Gastrocnemius medialis (tissue), 4 donors: Measurements from ENCODE around the gene SOX30.

Experiments used
- CTCF ChIP-seq, 5 experiments: fragments of 450-650 bp in 3 of 5; fragments of 200-600 bp in 2 of 5; sonication (generic) in 2 of 5; IDR thresholded peaks in 4 of 5; conservative IDR thresholded peaks in 1 of 5; 1 replicate in 4 of 5; 2 replicates in 1 of 5; pipeline ENCODE4 v1.5.1; 2016 to 2019; ENCODE audit warnings: antibody characterized with exemption in 5 of 5, mild to moderate bottlenecking in 3 of 5, moderate library complexity in 3 of 5
- POLR2A ChIP-seq, 2 donors: fragments of 450-650 bp; IDR thresholded peaks; one replicate each; pipeline ENCODE4 v1.6.1; 2017; ENCODE audit warnings: antibody characterized with exemption in 2 of 2, mild to moderate bottlenecking in 2 of 2, moderate library complexity in 2 of 2

DNA sequence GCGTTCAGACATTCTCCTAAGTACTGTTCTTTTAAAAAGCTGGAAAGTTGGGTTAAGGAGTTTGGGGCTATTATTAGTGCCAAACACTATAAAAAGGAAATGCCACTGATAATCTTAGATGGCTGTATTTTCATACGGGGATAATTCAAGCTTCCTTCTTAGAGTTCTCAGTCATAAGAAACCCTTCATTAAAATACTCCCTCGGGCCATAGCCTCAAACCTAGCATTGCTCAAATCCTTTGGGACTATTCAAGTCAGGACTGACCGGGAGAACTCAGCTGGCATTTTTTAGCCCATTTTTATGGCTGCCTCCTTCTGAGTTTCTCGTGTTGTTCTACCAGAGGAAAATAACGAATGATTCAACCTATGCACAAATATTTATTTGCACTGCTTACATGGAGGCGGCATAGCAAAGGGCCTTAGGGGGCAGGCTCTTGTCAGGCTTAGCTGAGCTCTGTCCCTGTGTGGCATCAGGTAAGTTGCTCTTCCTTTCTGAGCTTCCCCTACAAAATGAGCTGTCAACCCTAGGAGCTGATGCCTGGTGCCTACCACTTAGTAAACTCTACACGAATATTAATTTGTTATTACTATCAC, 43.2 kb downstream of the SOX30 start:
- no peak for TF ChIP-seq POLR2A (IDR thresholded peaks at IDR 0.05)
- TF ChIP-seq CTCF (IDR thresholded peaks at IDR 0.05 in 4 of 5, conservative IDR thresholded peaks at IDR 0.05 in 1 of 5): no peak
